Endothelial cell (in vitro differentiated cells): ENCODE measurements around the gene PPT1. TPM values are rescaled to one million over a fixed set of nuclear protein-coding genes. Genes with fewer than 3 reads are reported as not detected.
A peak's percentile ranks its signal among the peaks of the same experiment; 100 is the strongest.

Experiments
- DNase-seq: peaks from one replicate; pipeline ENCODE4 v3.0.0; 2021; ENCODE audit warnings: low spot score
- H3K27ac Mint-ChIP-seq: one replicate; pipeline ENCODE4 v1.8.0; 2021; ENCODE audit warnings: mixed read lengths, inconsistent platforms; ENCODE audit not compliant: unreplicated experiment
- H3K27me3 Mint-ChIP-seq: one replicate; pipeline ENCODE4 v1.8.0; 2021; ENCODE audit warnings: mild to moderate bottlenecking, moderate library complexity, mixed read lengths, inconsistent platforms; ENCODE audit not compliant: unreplicated experiment
- H3K36me3 Mint-ChIP-seq: one replicate; pipeline ENCODE4 v1.8.0; 2021; ENCODE audit warnings: mild to moderate bottlenecking, low read depth, mixed read lengths, inconsistent platforms; ENCODE audit not compliant: unreplicated experiment
- H3K4me1 Mint-ChIP-seq: one replicate; pipeline ENCODE4 v1.8.0; 2021; ENCODE audit warnings: mild to moderate bottlenecking, mixed read lengths, inconsistent platforms; ENCODE audit not compliant: unreplicated experiment
- H3K4me3 Mint-ChIP-seq: one replicate; pipeline ENCODE4 v1.8.0; 2021; ENCODE audit warnings: mild to moderate bottlenecking, mixed read lengths, inconsistent platforms; ENCODE audit not compliant: unreplicated experiment
- H3K9me3 Mint-ChIP-seq: one replicate; pipeline ENCODE4 v1.8.0; 2021; ENCODE audit warnings: mixed read lengths, inconsistent platforms; ENCODE audit not compliant: unreplicated experiment
- CTCF ChIP-seq: fragments of 200-600 bp; sonication (generic); IDR thresholded peaks from one replicate; pipeline ENCODE4 v1.5.0; 2021; ENCODE audit warnings: antibody characterized with exemption; ENCODE audit not compliant: unreplicated experiment
- total RNA-seq: library from RNA; stranded (reverse); fragmentation: NEBNext Ultra II Directional; extraction: Animal tissue kit (Norgen Biotek cat#: 25700); gene quantifications from one replicate; pipeline ENCODE4 v1.2.1, GENCODE V29; 2021; ENCODE audit not compliant: unreplicated experiment

PPT1 gene
- total RNA-seq, 1 donor from 2014 or later: 52.7 TPM

GRCh38 chr1:40079774-40080400 is 17.2 kb downstream of the PPT1 start:
- no peak for DNase-seq
- Mint-ChIP-seq H3K4me3 (no peak overlapping the region), H3K27me3 (no peaks in the 10 kb centered on the region), H3K36me3 (peaks cover 16% of the 10 kb centered on the region), H3K27ac (no peak overlapping the region), H3K4me1 (peaks cover 2% of the 10 kb centered on the region), H3K9me3 (no peaks in the 10 kb centered on the region)
- no peak for TF ChIP-seq CTCF

DNA sequence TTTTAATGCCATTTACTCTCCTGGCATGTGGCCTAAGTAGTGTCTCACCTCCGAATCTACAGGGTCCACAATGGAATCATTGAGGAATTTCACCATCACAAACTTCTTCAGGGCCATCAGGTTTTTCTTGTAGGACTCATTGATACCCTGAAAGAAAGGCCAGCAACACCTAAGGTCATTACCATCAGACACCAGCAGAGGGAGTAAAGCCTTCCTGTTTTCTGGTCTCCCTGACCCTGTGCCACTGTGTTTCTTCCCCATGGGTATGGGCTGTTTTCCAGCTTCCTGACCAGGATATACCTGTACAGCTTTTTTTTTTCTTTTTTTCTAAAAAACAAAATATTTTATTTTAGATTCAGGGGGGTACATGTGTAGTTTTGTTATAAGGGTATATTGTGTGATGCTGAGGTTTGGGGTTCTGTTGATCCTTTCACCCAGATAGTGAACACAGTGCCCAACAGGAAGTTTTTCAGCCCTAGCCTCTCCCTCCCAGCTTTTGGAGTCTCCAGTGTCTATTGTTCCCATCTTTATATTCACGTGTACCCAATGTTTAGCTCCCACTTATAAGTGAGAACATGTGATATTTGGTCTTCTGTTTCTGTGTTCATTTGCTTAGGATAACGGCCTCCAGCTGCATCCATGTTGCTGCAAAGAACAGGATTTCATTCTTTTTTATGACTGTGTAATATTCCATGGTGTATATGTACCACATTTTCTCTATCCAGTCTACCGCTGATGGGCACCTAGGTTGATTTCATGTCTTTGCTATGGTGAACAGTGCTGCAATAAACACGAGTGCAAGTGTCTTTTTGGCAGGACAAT is 18.3 kb downstream of the PPT1 start:
- Mint-ChIP-seq H3K36me3 (peaks cover 16% of the 10 kb centered on the region), H3K4me1 (peaks cover 2% of the 10 kb centered on the region), H3K27me3 (no peaks in the 10 kb centered on the region), H3K9me3 (no peaks in the 10 kb centered on the region), H3K4me3 (no peak overlapping the region), H3K27ac (no peak overlapping the region)
- TF ChIP-seq CTCF: peak; percentile 80
- peak; percentile 76 for DNase-seq

DNA sequence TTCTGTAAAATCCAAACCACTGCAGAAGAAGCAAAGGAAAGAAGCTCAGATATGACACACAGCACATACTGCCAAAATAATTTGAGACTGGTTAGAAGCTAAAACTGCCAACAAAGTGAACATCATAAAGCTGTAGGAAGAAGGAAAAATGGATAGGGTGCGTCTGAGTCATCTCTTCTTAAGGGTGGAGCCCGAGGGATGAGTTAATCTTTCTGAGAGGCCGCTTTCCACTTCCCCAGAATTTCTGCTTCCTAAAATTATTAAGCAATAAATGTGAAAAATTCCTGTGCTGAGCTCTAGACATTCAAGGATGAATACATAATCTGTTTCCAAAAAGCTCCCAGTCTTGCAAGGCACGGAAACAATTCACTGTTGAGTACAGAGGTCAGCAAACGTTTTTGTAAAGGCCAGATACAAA is 20.1 kb downstream of the PPT1 start:
- Mint-ChIP-seq H3K27me3 (no peaks in the 10 kb centered on the region), H3K4me3 (no peak overlapping the region), H3K9me3 (no peaks in the 10 kb centered on the region), H3K27ac (no peak overlapping the region), H3K4me1 (peaks cover 2% of the 10 kb centered on the region), H3K36me3 (peaks cover 27% of the 10 kb centered on the region)
- DNase-seq: no peak
- no peak for TF ChIP-seq CTCF

- H3K4me1 Mint-ChIP-seq: no peaks in the 10 kb centered on the region
- no peak for DNase-seq
- TF ChIP-seq CTCF: no peak
- no peaks in the 10 kb centered on the region for H3K9me3 Mint-ChIP-seq
- H3K36me3 Mint-ChIP-seq: peaks cover 32% of the 10 kb centered on the region
- no peak overlapping the region for H3K27ac Mint-ChIP-seq
- no peak overlapping the region for H3K4me3 Mint-ChIP-seq
- H3K27me3 Mint-ChIP-seq: no peaks in the 10 kb centered on the region
These were observed 21.8 kb downstream of the PPT1 start for GRCh38 chr1:40075266-40075665.

DNA sequence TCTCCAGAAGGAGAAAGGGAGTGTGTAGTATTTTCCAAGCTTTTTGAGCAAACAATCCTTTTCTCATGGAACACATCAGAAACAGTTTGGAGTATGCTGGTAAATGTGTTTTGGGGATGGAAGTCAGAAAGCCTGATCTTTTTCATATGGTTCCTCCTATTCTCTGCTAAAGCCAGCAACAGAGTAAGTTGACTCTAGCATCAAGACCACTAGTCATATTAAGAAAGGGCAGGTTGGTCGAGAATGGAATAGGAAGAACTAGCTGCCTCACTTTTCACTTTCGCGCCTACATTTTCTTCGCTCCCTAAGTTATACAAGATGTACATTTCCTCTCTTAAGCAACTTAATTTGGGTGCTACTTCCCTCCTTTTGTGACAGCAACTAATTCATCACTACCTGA is 24.0 kb downstream of the PPT1 start:
- Mint-ChIP-seq H3K36me3 (peaks cover 37% of the 10 kb centered on the region), H3K9me3 (no peaks in the 10 kb centered on the region), H3K27me3 (no peaks in the 10 kb centered on the region), H3K4me3 (peak overlapping the region; percentile 67), H3K4me1 (no peaks in the 10 kb centered on the region), H3K27ac (no peak overlapping the region)
- DNase-seq: no peak
- TF ChIP-seq CTCF: no peak
